CD1c-positive myeloid dendritic cell (primary cell): Measurements from ENCODE around the gene PLPPR5.

Source experiments
- DNase-seq: peaks from one replicate; pipeline ENCODE4 v3.0.0-alpha.2; 2016; ENCODE audit errors: extremely low spot score

PLPPR5 gene

DNA sequence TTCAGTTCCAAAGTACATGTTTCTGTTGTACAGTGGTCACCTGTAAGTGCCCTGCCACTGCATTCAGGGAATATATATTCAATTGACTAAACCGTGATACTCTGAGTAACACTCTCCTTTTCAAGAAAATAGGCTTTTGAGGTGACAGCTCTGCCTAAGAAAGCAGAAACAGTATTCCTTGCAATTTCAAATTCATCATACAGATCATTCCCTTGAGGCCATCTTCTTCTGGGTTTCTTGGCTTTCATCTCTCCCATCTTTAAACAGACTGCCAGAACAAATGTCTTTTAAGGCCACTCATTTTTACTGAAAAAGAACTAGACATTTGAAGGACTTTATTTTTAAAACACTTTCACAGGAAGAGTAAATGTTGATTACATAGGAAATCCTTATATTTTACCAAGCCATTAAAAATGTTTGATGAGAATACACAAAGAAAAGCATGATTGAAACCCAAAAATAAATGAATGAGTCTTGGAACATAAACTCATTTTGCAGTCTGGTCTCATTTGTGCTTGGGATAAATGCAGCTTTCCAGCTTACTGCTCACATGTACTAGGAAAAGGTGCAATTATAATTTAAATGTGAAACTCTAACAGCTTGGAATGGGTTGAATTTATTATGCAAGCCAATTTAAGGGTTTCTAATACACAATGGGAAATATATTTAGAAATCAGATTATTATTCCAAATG lies 34.7 kb downstream of the PLPPR5 start:
- no peak for DNase-seq

DNA sequence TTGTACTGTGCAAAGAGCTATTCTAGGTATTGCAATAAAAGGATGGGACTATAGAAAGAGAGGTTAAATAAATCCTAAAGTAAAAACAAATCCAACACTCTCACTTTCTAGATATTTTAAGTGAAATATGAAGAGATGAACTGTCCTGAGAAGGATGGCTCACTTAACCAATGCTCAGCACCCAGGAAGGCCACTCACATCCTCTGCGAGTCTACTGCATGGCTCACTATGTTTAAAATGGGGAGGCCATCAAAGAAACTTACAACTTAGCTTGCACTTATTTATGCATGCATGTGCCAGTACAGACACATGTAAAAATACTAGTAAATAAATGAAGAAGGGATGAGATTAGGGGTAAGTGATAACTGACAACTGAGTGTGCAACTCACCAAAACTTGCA lies 37.5 kb downstream of the PLPPR5 start:
- DNase-seq: no peak

DNA sequence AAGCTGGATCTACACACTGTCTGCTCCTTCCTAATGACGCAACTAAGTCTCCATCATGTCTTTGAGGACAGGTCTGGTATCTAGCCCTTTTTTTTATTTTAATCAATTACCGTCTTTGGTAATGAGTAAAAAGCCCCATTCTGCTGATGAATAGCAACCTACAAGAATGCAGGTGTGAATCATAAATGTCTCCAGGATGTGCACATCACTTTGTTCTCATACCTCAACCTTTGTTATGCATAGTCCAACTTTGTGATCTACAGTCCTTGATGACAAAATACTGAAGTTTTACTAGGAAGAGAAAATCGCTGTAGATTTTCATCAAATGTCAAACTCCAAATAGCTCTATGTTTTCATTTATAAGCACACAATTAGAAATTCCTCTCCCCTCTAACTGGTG lies 39.3 kb downstream of the PLPPR5 start:
- no peak for DNase-seq

DNA sequence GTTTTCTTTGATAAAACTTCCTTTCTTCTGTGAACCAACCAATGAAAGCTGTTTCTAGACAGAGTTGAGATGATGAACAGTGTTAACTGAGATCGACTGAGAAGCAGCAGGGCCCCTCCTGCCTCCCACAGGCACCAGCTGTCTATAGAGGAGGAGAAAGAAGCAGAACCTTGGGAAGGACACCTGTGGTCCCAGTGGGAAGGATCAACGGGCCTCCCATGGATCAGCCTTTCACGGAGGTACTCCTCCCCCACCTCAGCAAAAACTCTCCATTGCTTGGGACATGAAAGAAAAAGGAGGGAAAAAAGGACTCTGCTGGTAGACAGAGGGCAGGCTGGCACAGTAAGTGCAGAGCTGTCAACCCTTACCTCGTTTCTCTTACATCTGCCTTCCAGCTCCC lies 40.5 kb downstream of the PLPPR5 start:
- no peak for DNase-seq

DNA sequence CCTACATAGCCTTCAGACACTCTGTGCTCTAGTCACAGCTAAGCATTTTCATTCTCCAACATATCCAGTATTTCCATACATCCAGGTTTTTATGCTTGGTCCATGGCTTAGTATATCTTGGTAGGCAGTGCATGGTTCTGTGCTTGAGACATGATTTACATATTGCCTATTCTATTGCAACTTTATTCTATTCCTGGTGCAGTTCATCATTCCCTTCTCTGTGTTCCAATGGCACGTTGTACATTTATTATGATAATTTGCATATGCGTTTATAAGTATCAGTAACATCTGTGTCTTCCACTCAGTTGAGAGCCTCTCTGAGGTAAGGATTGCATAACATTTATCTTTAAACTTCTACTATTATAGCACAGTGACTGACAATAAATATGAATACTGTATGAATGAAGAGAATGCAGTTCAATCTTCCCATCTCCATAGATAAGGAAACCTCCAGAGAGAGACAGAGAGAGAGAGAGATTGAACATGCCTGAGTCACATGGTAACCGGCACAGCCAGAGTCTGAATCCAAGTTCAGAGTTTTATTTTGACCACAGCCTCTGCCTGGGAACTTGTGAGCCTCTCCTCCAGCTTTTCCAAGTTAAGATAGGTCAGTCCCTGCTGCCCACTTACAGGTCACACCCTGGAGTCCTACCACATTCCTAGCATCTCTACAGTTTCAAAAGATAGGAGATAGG lies 41.5 kb downstream of the PLPPR5 start:
- DNase-seq: no peak

DNA sequence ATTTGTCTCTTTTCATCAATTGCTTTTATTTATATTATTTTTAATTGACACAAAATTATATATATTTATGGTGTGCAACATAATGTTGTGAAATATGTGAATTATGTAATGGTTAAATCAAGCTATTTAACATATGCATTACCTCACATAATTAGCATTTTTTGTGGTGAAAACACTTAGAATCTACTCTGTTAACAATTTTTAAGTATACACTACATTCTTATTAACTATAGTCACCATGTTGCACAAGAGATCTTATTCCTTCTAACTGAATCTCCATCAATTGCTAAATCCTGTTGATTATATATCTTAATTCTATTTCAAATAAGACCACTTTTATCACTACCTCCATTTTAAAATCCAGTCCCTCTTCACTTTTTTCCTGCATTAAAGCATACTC lies 42.5 kb downstream of the PLPPR5 start:
- no peak for DNase-seq

DNA sequence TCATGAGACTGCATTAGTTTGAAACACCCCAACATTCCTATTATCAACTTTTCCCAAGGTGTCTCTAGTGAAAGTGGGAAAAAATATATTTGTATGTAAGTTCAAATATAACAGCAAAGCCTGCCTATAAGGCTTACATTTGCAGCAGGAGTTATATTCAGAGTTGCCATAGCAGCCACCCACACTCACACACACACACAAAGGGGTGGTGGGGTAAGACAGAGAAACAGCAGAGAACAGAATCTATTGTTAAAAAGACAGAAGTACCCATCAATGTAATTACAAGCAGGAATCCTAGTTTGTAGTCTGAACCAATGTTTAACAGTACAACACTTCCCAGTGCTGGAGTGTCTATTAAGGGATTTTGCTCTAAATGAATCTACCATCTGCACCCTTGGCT lies 55.0 kb downstream of the PLPPR5 start:
- DNase-seq: no peak

DNA sequence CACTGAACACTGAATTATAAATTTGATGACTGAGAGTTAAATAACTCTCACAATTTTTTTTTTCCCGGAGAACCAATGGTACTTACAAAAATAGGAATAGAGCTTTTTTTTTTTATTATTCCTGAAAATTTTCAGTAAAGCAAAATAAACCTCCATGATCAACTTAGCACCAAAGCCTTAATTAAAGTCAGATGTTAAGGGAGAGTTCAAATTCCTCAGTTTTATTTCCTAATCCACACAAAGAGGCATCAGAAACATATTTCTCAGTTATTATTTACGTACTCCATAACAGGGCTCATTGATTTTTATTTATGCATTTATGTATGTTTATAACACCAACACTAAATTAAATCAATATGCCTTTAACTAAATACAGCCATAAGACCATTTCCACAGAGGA lies 55.5 kb downstream of the PLPPR5 start:
- DNase-seq: no peak

DNA sequence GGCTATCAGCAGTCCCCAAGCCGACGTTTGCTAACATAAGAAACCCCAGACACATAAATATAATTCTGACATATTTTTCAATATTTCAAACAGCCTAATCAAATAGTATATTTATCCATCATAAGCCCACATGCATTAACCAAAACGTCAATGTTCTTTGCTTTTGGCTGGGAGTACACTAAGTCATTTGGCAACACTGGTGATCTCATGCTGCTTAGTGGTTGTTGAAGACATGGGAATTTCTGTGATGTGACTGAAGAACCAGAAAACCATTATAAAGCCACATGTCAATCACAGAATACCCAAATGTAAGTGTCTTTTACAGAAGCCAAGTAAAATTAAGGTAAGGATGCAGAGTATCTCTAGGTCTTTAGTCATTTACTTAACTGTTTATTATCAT lies 57.6 kb downstream of the PLPPR5 start:
- no peak for DNase-seq

DNA sequence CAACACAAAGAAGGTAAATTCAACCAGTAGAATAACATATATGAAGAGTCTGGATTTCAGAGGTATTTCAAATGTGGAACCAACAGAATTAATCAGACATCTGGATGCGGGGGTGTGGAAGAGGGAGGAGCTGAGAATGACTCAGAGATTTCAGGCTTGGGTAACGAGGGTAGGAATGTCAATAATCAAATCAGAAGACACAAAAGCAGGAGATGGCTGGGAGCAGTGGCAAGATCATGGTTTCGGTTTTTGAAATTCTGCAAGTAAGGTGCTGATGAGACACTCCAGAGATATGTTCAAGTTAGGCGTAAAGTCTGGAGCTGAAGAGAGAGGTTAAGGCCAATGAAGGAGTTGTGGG lies 64.0 kb downstream of the PLPPR5 start:
- DNase-seq: no peak

DNA sequence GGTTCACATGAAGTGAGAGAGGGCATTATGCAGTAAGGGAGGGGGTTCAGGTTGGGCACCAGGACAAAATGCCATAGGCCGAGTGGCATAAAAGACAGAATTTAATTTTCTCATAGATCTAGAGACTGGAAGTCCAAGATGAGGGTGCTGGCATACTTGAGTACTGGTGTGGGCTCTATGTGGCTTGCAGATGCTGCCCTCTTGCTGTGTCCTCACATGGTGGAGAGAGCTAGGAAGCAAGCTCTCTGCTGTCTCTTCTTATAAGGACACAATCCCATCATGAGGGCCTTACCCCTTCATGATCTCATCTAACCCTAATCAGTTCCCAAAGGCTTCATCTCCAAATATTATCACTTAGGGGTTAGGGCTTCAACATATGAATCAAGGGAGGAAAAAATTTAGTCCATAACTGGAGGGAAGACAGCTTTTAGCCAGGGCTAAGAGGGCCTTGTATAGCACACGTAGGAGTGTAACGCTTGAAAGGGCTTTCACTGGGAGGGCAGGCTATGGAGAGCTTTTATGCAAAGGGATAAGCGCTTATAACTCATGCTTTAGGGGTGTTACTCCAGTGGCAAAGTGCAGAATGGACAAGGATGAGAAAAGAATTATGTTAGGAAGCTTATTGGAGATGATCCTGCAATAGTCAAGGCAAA lies 64.5 kb downstream of the PLPPR5 start:
- DNase-seq: no peak

DNA sequence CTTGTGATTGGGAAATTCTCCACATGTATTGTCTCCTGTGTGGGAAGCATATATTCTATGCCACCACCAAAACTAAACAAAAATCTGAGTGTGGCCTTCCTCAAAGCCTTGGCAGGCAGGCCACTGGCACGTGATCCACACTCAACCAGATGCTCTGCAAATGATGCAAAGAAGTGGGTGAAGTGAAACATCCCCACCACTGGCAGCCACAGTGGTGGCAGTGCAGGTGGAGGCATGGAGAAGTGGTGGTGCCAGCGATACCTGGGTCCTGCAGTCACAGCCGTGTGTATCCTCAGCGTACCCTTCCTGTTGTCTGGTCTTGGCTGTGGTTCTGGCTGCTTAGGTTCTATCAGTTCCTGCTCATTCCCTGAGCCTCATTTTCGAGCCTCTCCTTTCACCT lies 65.2 kb downstream of the PLPPR5 start:
- DNase-seq: no peak

DNA sequence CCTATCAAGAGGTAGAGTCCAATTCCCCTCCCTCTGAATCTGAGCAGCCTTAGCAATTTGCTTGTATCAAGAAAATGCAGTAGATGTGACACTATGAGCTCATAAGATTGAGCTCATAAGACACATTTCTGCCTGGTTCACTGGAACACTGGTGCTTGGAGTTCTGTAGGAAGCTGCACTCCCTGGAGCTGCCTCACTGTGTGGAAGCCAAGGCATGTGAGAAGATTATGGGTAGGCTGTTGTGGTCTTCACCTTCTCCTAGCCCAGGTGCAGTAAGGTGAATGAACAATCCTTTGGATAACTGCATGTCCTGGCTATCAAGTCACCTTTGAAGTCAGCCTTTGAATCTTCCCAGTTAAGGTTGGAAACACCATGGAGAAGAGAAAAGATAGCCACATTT lies 67.3 kb downstream of the PLPPR5 start:
- DNase-seq: no peak

DNA sequence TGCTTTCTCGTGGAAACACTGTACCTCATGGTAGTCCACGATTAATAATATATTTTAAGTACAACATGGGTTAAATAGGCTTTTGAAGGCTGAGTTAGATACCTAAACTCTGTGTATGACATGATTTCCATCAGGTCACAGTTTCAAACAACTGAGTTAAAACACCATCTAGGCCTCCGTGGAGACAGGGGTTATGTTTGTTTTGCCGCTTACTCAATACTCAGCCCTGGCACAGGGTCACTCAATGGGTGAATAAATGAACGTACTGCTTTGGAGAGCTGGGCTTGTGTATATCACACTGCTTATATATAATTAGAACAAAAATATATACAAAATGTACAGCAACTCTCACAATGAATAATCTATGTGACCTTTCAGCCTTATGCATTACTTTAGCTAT lies 72.5 kb downstream of the PLPPR5 start:
- no peak for DNase-seq

DNA sequence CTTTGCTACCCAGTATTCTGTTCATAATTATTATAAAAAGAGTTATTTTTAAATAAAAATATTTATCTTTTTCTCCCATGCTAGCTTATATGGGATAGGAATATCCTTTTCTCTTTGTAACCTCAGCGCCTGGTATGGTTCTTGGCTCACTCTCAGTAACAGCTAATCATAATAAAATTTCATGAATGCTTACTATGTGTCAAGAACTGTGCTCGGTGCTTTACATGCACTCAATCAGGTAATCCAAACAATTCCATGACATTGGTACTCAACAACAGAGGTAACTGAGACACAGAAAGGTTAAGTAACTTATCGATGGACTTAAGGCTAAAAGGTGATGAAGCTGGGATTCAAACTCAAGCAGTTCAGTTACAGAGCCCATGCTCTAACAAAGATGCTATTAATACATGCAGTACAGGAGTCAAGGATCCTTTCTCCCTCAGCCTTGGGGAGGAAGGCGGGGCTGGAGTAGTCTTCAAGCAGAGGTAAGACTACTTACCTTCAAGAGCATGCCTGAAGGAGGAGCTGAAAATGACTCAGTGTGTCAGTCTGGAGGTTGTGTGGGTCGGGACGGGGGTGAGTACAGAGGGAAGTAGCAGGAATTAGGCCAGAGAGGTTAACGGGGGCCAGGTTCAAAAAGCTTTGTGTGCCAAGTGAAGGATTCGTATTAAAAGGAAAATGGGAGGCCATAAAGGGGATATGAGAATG lies 73.4 kb downstream of the PLPPR5 start:
- DNase-seq: no peak

DNA sequence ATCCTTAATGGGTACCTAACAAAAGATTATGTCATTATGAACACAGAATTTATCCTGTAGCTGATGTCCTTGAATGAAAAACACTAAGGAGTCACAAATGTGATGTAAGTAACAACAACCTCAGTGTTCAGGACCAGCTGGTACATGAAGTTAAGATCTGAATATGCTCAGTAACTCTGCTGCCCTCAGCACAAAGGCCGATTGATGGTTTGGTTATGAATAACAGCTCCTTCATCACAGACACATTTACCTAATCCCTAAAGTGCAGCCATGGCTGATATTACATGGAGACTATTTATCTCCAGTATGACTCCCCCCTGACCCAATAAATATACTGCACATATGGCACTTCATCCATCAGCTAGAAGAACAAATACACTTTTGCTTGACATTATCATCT lies 75.2 kb downstream of the PLPPR5 start:
- no peak for DNase-seq

DNA sequence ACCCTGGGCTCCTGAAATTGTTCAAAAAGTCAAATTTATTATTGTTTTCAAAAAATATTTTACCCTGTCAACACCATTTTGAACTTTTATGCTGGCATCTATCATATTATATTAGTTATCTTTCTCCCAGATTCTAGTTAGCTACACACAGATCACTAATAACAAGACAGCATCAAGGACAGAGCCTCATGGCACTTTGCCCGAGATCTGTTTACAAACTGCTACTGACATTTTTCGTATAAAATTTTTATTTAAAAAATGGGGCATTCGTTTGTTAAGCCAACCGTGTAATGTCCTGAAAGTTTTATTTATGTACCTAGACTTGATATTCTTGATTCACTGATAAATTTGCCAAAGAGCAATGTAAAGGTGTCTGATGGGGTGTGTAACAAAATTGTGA lies 78.1 kb downstream of the PLPPR5 start:
- DNase-seq: no peak

DNA sequence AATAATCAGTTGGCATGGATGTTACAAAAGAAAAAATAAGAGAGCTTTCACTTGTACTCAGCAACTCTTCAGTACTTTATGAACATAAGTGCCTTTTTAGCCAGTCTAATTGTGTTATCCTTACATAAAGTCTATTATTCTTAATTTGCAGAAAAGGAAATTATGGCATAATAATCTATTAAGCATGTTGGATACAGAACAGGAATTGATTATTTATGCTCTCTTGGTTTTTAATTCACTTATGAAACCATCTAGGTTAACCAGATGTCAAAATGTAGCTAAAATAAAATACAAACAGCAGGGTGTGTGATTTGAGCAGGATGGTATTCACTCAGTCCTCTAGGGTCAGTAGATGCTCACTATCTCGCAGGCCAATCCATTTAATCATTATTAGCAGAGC lies 79.7 kb downstream of the PLPPR5 start:
- DNase-seq: no peak

DNA sequence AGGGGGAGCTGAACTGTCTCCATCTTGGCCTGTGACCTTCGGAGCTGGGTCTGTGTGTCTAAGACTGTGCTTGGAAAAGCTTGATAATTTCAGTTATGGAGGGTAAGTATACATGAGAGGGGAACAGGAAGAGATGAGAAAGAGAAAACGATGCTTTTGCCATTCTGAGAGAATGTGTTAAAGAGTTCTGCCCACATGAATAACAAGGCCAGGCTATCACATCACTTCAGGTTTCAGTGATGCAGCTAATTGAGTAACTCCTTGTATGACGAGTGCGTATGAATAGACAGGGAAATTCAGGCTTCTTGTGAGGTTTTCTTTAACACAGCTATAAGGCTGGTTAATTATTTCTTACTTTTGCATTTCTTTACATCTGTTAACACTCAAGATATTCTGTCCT lies 81.0 kb downstream of the PLPPR5 start:
- no peak for DNase-seq

DNA sequence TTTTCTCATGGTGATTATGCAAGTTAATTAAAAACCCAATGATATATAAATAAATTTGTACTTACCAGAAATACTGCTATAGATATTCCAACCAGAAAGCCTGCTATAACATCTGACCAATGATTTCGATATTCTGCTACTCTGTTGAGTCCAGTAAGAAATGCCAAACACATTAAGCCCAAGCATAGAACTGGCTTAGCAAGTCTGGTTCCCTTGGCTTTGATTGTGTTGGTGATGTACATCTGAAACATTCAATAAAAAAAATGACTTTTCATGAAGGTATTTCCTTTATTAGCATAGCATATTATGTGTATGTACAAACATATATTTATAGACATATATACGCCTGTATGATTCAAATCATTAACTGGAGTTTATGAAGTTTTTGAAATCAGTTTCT lies 82.8 kb downstream of the PLPPR5 start:
- no peak for DNase-seq

DNA sequence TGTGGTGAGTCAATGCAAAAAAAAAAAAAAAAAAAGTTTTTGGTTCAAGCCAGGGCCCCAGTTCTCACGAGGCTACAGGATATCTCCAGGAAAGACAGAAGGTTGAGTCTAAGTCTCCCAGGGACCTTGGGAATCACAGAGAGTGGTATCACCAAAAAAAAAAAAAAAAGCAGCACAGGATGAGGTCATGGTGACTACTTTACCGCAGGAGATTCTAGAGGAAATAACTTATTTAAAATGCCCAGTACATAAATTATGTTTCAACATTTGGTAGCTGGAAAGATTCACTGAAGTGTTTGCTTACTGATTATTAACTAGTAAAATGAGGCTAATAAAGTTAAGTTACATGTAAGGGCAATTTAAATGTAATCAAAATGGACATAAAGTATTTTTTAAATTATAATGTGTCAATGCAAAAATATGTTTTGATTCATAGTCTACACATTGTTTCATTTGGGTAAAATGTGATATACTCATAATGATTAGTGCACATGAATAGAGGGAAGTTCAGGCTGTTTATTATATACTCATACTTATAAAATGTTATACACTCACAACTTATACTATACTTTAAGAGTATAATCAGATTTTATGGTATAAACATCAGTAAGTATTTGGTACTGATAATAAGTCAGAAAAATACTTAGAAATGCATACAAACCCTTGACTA lies 84.1 kb downstream of the PLPPR5 start:
- no peak for DNase-seq

DNA sequence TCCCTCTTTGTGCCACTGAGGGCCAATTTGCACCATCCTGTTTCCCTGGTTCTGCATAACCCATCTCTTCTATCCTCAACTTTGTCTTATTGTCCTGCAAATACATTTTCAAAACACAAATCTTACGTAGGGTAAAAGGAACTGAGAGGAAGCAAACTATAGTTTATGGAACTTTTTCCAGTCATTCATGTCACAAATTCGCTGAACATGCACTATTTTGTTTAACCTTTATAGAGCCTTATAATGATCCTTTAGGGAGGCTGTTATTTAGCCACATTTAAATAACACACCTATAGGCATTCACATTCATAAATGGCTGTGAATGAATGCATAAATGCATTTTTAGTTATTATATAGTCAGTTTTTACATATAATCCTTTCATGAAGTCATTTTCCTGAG lies 85.0 kb downstream of the PLPPR5 start:
- DNase-seq: no peak
